Mucosa of descending colon (tissue), 3 donors: ENCODE data around the gene MYO15A. TPM values are rescaled to one million over a fixed set of nuclear protein-coding genes. Genes with fewer than 3 reads are reported as not detected.

Experiments
- ATAC-seq: fragments of 200-7000 bp; cut with Tn5 transposase; one replicate; pipeline ENCODE4 v1.9.1; 2020; ENCODE audit warnings: mild to moderate bottlenecking, moderate library complexity
- DNase-seq, 3 donors: peaks; one replicate each; pipeline ENCODE4 v3.0.0-alpha.2; 2020
- H3K36me3 ChIP-seq: fragments of 200-600 bp; one replicate; pipeline ENCODE4 v1.8.0; 2021; ENCODE audit warnings: low read depth, mild to moderate bottlenecking
- H3K4me1 ChIP-seq: fragments of 200-600 bp; one replicate; pipeline ENCODE4 v1.8.0; 2021; ENCODE audit warnings: low read depth, mild to moderate bottlenecking
- H3K4me3 ChIP-seq: fragments of 200-600 bp; one replicate; pipeline ENCODE4 v1.8.0; 2021; ENCODE audit warnings: mild to moderate bottlenecking
- H3K9me3 ChIP-seq: fragments of 200-600 bp; one replicate; pipeline ENCODE4 v1.8.0; 2021; ENCODE audit warnings: mild to moderate bottlenecking
- CTCF ChIP-seq: fragments of 200-600 bp; IDR thresholded peaks from one replicate; pipeline ENCODE4 v1.8.0; 2022; ENCODE audit warnings: antibody characterized with exemption, mild to moderate bottlenecking
- intact Hi-C, 2 donors: fragments of 100-400 bp; cut with DNase I in 1 of 2; cut with micrococcal nuclease in 1 of 2; formaldehyde crosslinking; loops; one replicate each; pipeline versions ENCODE4 v1.11.0 to v1.11.1; 2022; cut with DNase I, micrococcal nuclease
- total RNA-seq, 3 donors: library from RNA; stranded (reverse); fragmentation: NEBNext Ultra II Directional in 2 of 3; extraction: Animal tissue kit (Norgen Biotek cat#: 25700) in 2 of 3; gene quantifications; one replicate each; pipeline versions ENCODE4 v1.2.1 to v1.2.4, GENCODE V29; 2021 to 2023
- donor health status: DM: no; HTN: no; CAD: no; lungs with moderate emphysema.
- donor health status: DM: no; HTN: no; CAD: no.
- donor health status: DM: no; HTN: yes; CAD: no.

Gene MYO15A
- total RNA-seq, 3 donors from 2014 or later: 0.60 to 2.0 (median 1.2) TPM

GRCh38 chr17:18172531-18173278 is 64.1 kb downstream of the MYO15A start:
- no peaks in the 10 kb centered on the region for H3K4me1 ChIP-seq
- no peak for ATAC-seq
- intact Hi-C loops: no loop called here
- H3K36me3 ChIP-seq: no peaks in the 10 kb centered on the region
- no peaks in the 10 kb centered on the region for H3K9me3 ChIP-seq
- H3K4me3 ChIP-seq: no peak overlapping the region
- no peak for TF ChIP-seq CTCF
- no peak for DNase-seq

- no peak for DNase-seq
Measured at GRCh38 chr17:18173740-18174139, 65.2 kb downstream of the MYO15A start.

GRCh38 chr17:18176176-18176575 is 67.6 kb downstream of the MYO15A start:
- intact Hi-C loops: no loop called here
- no peak for DNase-seq
- no peak for ATAC-seq
- Histone ChIP-seq H3K4me3 (no peak overlapping the region), H3K9me3 (no peaks in the 10 kb centered on the region), H3K36me3 (no peaks in the 10 kb centered on the region), H3K4me1 (peaks cover 5% of the 10 kb centered on the region)
- no peak for TF ChIP-seq CTCF

More at GRCh38 chr17:18173740-18174139, 65.2 kb downstream of the MYO15A start:
- ATAC-seq: no peak
- no peaks in the 10 kb centered on the region for H3K9me3 ChIP-seq
- no peaks in the 10 kb centered on the region for H3K4me1 ChIP-seq
- no peak for TF ChIP-seq CTCF
- no peak overlapping the region for H3K4me3 ChIP-seq
- H3K36me3 ChIP-seq: no peaks in the 10 kb centered on the region
- intact Hi-C loops: no loop called here

- intact Hi-C loops: no loop called here
- H3K4me1 ChIP-seq: peaks cover 9% of the 10 kb centered on the region
- ATAC-seq (no peak), DNase-seq (no peak)
- H3K4me3 ChIP-seq: no peak overlapping the region
- H3K36me3 ChIP-seq: no peaks in the 10 kb centered on the region
- no peaks in the 10 kb centered on the region for H3K9me3 ChIP-seq
- TF ChIP-seq CTCF: no peak
Measured at GRCh38 chr17:18177133-18177532, 68.6 kb downstream of the MYO15A start.

- TF ChIP-seq CTCF: no peak
- intact Hi-C loops: no loop called here
- DNase-seq: no peak
- Histone ChIP-seq H3K36me3 (peaks cover under 1% of the 10 kb centered on the region), H3K9me3 (no peaks in the 10 kb centered on the region), H3K4me1 (peaks cover 10% of the 10 kb centered on the region), H3K4me3 (no peak overlapping the region)
- ATAC-seq: no peak
Measured at GRCh38 chr17:18177722-18178121, 69.2 kb downstream of the MYO15A start.
